GM12878 (cell line): ENCODE data around the gene YEATS4. TPM values are rescaled to one million over a fixed set of nuclear protein-coding genes. Genes with fewer than 3 reads are reported as not detected.

Experiments used
- ATF7 ChIP-seq: fragments of 450-650 bp; IDR thresholded peaks from 2 replicates; pipeline ENCODE4 v1.6.1; 2016; ENCODE audit warnings: low read depth, mild to moderate bottlenecking
- CREM ChIP-seq: IDR thresholded peaks from 2 replicates; pipeline ENCODE4 v1.6.1; 2014; ENCODE audit warnings: antibody characterized with exemption, low read depth
- CUX1 ChIP-seq: IDR thresholded peaks from 2 replicates; pipeline ENCODE4 v1.6.1; 2012; ENCODE audit warnings: improper control_type of control experiment, low read depth, low read length; ENCODE audit not compliant: insufficient replicate concordance
- FOXK2 ChIP-seq: fragments of 450-650 bp; IDR thresholded peaks from 2 replicates; pipeline ENCODE4 v1.6.1; 2017; ENCODE audit warnings: mild to moderate bottlenecking, moderate library complexity
- STAT1 ChIP-seq: fragments of 450-650 bp; conservative IDR thresholded peaks from 2 replicates; pipeline ENCODE4 v1.6.1; 2014; ENCODE audit warnings: antibody characterized with exemption, mild to moderate bottlenecking
- TARDBP ChIP-seq: IDR thresholded peaks from 2 replicates; pipeline ENCODE4 v1.6.1; 2016; ENCODE audit warnings: borderline replicate concordance
- ZZZ3 ChIP-seq: IDR thresholded peaks from 2 replicates; pipeline ENCODE4 v1.6.1; 2011; ENCODE audit warnings: low read depth; ENCODE audit not compliant: control insufficient read depth, insufficient read length
- polyA plus RNA-seq, 11 experiments: library from polyadenylated mRNA; depleted of rRNA in 4 of 11; unstranded in 6 of 11; stranded (reverse) in 5 of 11; fragments of >200 nt; fragmentation: Nextera tagmentation in 4 of 11; fragmentation: Illumina TruSeq in 1 of 11; extraction: Ambion mirVana in 4 of 11; extraction: Trizol in 1 of 11; gene quantifications; 1 replicate in 1 of 11; 2 replicates in 10 of 11; pipeline versions ENCODE4 v1.2.1 to v1.2.3, GENCODE V29; 2011 to 2016; ENCODE audit warnings: inconsistent platforms in 2 of 11, missing spikeins in 2 of 11, low read depth in 1 of 11
- total RNA-seq, 4 experiments: library from RNA; depleted of rRNA in 3 of 4; stranded (reverse); fragments of >200 nt in 3 of 4; fragmentation: Illumina TruSeq in 1 of 4; extraction: Trizol in 1 of 4; gene quantifications; 2 replicates each; pipeline versions ENCODE4 v1.2.1 to v1.2.3, GENCODE V29; 2013 to 2021

The YEATS4 gene
- total and polyA plus RNA-seq, 10 of the 15 experiments (the other 5 are each of a cell fraction or from before 2014, with no cell fraction given), result 23.8 to 45.4 (median 36.8) TPM

GRCh38 chr12:69334158-69334557, 25.4 kb upstream of the YEATS4 start (continued):
- TF ChIP-seq CUX1 (no peak), TARDBP (no peak), FOXK2 (no peak), ATF7 (no peak), STAT1 (no peak), ZZZ3 (no peak), CREM (no peak)
